ENCODE measurements around the gene USE1.
"Not testable (repeated sequence)": the region's sequence is repeated elsewhere in the genome, so short reads cannot be mapped to it uniquely, and the experiment has no call there.

Gene USE1

DNA sequence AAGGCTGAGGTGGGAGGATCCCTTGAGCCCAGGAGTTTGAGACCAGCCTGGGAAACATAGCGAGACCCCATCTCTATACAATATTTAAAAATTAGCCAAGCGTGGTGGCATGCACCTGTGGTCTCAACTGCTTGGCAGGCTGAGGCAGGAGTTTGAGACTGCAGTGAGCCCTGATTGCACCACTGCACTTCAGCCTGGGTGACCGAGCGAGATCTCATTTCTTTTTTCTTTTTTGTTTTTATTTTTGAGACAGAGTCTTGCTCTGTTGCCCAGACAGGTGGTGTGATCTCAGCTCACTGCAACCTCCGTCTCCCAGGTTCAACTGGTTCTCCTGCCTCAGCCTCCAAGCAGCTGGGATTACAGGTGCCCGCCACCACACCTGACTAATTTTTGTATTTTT is 23.4 kb upstream of the USE1 start:
- H3K4me1 ChIP-seq (ENCODE audit: control insufficient read depth, insufficient read depth, low read length); H3K9me3 ChIP-seq (ENCODE audit: control insufficient read depth, low read length); H3K4me3 ChIP-seq (ENCODE audit: low read length); H3K36me3 ChIP-seq (ENCODE audit: control insufficient read depth, insufficient read depth, low read length); H3K27me3 ChIP-seq (ENCODE audit: control insufficient read depth, insufficient read depth, low read length); H3K9ac ChIP-seq (ENCODE audit: low read length): not testable (repeated sequence)

- Histone ChIP-seq H3K9me3 (ENCODE audit: control insufficient read depth, low read length) (no peaks in the 10 kb centered on the region), H3K4me3 (ENCODE audit: low read length) (no peak overlapping the region), H3K9ac (ENCODE audit: low read length) (no peak overlapping the region), H3K27me3 (ENCODE audit: control insufficient read depth, insufficient read depth, low read length) (no peaks in the 10 kb centered on the region), H3K36me3 (ENCODE audit: control insufficient read depth, insufficient read depth, low read length) (peaks cover 9% of the 10 kb centered on the region), H3K4me1 (ENCODE audit: control insufficient read depth, insufficient read depth, low read length) (no peaks in the 10 kb centered on the region)
These were observed 22.4 kb upstream of the USE1 start for GRCh38 chr19:17192751-17193150.

GRCh38 chr19:17194608-17195007 is 20.5 kb upstream of the USE1 start:
- Histone ChIP-seq H3K9ac (ENCODE audit: low read length) (no peak overlapping the region), H3K9me3 (ENCODE audit: control insufficient read depth, low read length) (no peaks in the 10 kb centered on the region), H3K36me3 (ENCODE audit: control insufficient read depth, insufficient read depth, low read length) (peaks cover 9% of the 10 kb centered on the region), H3K4me1 (ENCODE audit: control insufficient read depth, insufficient read depth, low read length) (no peaks in the 10 kb centered on the region), H3K4me3 (ENCODE audit: low read length) (no peak overlapping the region), H3K27me3 (ENCODE audit: control insufficient read depth, insufficient read depth, low read length) (no peaks in the 10 kb centered on the region)

DNA sequence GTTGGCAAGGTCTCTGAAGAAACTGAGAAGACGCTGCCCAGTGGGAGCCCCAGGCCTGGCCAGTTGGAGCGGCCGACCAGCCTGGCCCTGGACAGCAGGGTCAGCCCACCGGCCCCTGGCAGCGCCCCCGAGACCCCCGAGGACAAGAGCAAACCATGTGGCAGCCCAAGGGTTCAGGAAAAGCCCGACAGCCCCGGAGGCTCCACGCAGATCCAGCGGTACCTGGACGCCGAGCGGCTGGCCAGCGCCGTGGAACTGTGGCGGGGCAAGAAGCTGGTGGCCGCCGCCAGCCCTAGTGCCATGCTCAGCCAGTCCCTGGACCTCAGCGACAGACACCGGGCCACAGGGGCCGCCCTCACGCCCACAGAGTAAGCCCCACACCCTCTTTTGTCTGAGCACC is 20.1 kb upstream of the USE1 start:
- no peaks in the 10 kb centered on the region for H3K4me1 ChIP-seq (ENCODE audit: control insufficient read depth, insufficient read depth, low read length)
- no peak overlapping the region for H3K9ac ChIP-seq (ENCODE audit: low read length)
- peaks cover 9% of the 10 kb centered on the region for H3K36me3 ChIP-seq (ENCODE audit: control insufficient read depth, insufficient read depth, low read length)
- H3K9me3 ChIP-seq (ENCODE audit: control insufficient read depth, low read length) = no peaks in the 10 kb centered on the region
- no peaks in the 10 kb centered on the region for H3K27me3 ChIP-seq (ENCODE audit: control insufficient read depth, insufficient read depth, low read length)
- H3K4me3 ChIP-seq (ENCODE audit: low read length) = no peak overlapping the region

DNA sequence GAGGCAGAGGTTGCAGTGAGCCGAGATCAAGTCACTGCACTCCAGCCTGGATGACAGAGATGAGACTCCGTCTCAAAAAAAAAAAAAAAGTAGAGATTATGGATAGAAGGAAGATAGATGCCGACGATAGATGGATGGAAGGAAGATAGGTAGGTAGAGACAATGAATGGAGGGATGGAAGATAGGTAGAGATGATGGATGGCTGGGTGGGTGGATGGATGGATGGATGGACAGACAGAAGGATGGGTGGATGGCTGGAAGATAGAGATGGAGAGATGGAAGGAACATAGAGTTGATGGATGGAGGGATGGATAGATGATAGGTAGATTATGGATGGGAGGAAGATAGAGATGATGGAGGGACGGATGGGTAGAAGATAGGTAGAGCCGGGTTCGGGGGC is 18.5 kb upstream of the USE1 start:
- Histone ChIP-seq H3K4me3 (ENCODE audit: low read length) (no peak overlapping the region), H3K9me3 (ENCODE audit: control insufficient read depth, low read length) (no peaks in the 10 kb centered on the region), H3K27me3 (ENCODE audit: control insufficient read depth, insufficient read depth, low read length) (no peaks in the 10 kb centered on the region), H3K36me3 (ENCODE audit: control insufficient read depth, insufficient read depth, low read length) (peaks cover 5% of the 10 kb centered on the region), H3K4me1 (ENCODE audit: control insufficient read depth, insufficient read depth, low read length) (no peaks in the 10 kb centered on the region), H3K9ac (ENCODE audit: low read length) (no peak overlapping the region)

DNA sequence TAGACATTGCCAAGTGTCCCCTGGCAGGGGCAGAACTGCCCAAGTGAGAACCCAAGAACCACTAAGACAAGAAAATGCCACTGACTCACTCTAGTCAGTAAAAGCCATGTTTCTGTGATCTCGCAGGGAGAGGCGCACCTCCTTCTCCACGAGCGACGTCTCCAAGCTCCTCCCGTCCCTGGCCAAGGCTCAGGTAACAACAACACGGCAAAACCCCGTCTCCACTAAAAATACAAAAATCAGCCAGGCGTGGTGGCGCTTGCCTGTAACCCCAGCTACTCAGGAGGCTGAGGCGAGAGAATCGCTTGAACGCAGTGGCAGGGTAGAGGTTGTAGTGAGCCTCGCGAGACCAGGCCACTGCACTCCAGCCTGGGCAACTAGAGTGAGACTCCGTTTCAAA is 17.5 kb upstream of the USE1 start:
- no peak overlapping the region for H3K4me3 ChIP-seq (ENCODE audit: low read length)
- H3K36me3 ChIP-seq (ENCODE audit: control insufficient read depth, insufficient read depth, low read length) = peaks cover 9% of the 10 kb centered on the region
- no peak overlapping the region for H3K9ac ChIP-seq (ENCODE audit: low read length)
- no peaks in the 10 kb centered on the region for H3K9me3 ChIP-seq (ENCODE audit: control insufficient read depth, low read length)
- no peaks in the 10 kb centered on the region for H3K27me3 ChIP-seq (ENCODE audit: control insufficient read depth, insufficient read depth, low read length)
- H3K4me1 ChIP-seq (ENCODE audit: control insufficient read depth, insufficient read depth, low read length) = no peaks in the 10 kb centered on the region

GRCh38 chr19:17200408-17201079 is 14.6 kb upstream of the USE1 start:
- no peaks in the 10 kb centered on the region for H3K9me3 ChIP-seq (ENCODE audit: control insufficient read depth, low read length)
- peaks cover 9% of the 10 kb centered on the region for H3K36me3 ChIP-seq (ENCODE audit: control insufficient read depth, insufficient read depth, low read length)
- H3K27me3 ChIP-seq (ENCODE audit: control insufficient read depth, insufficient read depth, low read length) = no peaks in the 10 kb centered on the region
- peaks cover 6% of the 10 kb centered on the region for H3K4me1 ChIP-seq (ENCODE audit: control insufficient read depth, insufficient read depth, low read length)
- H3K4me3 ChIP-seq (ENCODE audit: low read length) = no peak overlapping the region
- no peak overlapping the region for H3K9ac ChIP-seq (ENCODE audit: low read length)

GRCh38 chr19:17202249-17202648 is 12.9 kb upstream of the USE1 start:
- Histone ChIP-seq H3K27me3 (ENCODE audit: control insufficient read depth, insufficient read depth, low read length) (no peaks in the 10 kb centered on the region), H3K4me3 (ENCODE audit: low read length) (no peak overlapping the region), H3K9me3 (ENCODE audit: control insufficient read depth, low read length) (no peaks in the 10 kb centered on the region), H3K9ac (ENCODE audit: low read length) (no peak overlapping the region), H3K4me1 (ENCODE audit: control insufficient read depth, insufficient read depth, low read length) (peaks cover 7% of the 10 kb centered on the region), H3K36me3 (ENCODE audit: control insufficient read depth, insufficient read depth, low read length) (peaks cover 9% of the 10 kb centered on the region)

GRCh38 chr19:17202713-17203112 is 12.4 kb upstream of the USE1 start:
- Histone ChIP-seq H3K4me3 (ENCODE audit: low read length) (no peak overlapping the region), H3K36me3 (ENCODE audit: control insufficient read depth, insufficient read depth, low read length) (peaks cover 9% of the 10 kb centered on the region), H3K4me1 (ENCODE audit: control insufficient read depth, insufficient read depth, low read length) (peaks cover 7% of the 10 kb centered on the region), H3K27me3 (ENCODE audit: control insufficient read depth, insufficient read depth, low read length) (no peaks in the 10 kb centered on the region), H3K9me3 (ENCODE audit: control insufficient read depth, low read length) (no peaks in the 10 kb centered on the region), H3K9ac (ENCODE audit: low read length) (no peak overlapping the region)

GRCh38 chr19:17205237-17206140 is 9.7 kb upstream of the USE1 start:
- Histone ChIP-seq H3K36me3 (ENCODE audit: control insufficient read depth, insufficient read depth, low read length) (peaks cover 12% of the 10 kb centered on the region), H3K27me3 (ENCODE audit: control insufficient read depth, insufficient read depth, low read length) (no peaks in the 10 kb centered on the region), H3K9ac (ENCODE audit: low read length) (no peak overlapping the region), H3K9me3 (ENCODE audit: control insufficient read depth, low read length) (no peaks in the 10 kb centered on the region), H3K4me3 (ENCODE audit: low read length) (no peak overlapping the region), H3K4me1 (ENCODE audit: control insufficient read depth, insufficient read depth, low read length) (peaks cover 11% of the 10 kb centered on the region)

DNA sequence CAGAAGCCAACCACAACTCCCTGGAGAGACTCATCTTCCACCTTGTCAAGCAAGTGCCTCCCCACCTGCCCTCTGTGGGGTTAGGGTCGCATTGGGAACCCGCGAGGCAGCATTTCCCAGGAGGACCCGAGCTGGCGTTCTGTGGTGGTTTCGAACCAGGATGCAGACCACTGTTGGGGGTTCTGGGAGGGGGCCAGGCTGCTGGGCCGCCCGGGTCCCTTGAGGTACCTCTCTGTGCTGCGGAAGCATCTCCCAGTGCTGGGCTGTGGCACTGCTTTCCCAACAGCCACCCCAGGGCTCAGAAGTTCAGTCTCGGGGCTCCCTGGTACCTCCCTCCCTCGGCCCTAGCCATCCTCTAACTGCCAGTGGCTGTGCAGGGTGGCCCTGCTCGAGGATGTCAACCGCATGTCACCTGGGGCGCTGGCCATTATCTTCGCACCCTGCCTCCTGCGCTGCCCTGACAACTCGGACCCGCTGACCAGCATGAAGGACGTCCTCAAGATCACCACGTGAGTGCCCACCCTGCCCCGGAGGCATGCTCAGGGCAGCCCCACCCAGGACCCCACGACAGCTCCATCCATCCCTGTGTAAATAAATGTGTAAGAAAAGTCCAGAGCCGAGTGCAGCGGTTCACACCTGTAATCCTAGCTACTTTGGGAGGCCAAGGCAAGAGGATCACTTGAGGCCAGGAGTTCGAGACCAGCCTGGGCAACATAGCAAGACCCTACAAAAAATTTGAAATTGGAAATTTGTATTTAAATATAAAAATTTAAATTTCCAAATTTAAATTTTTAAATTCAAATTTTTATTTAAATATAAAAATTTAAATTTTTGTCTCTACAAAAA is 8.2 kb upstream of the USE1 start:
- Histone ChIP-seq H3K36me3 (ENCODE audit: control insufficient read depth, insufficient read depth, low read length) (peaks cover 5% of the 10 kb centered on the region), H3K4me3 (ENCODE audit: low read length) (no peak overlapping the region), H3K9ac (ENCODE audit: low read length) (no peak overlapping the region), H3K27me3 (ENCODE audit: control insufficient read depth, insufficient read depth, low read length) (no peaks in the 10 kb centered on the region), H3K4me1 (ENCODE audit: control insufficient read depth, insufficient read depth, low read length) (peaks cover 11% of the 10 kb centered on the region), H3K9me3 (ENCODE audit: control insufficient read depth, low read length) (no peaks in the 10 kb centered on the region)
